D721Med (cell line): ENCODE data around the gene ASTE1.
"Not testable (repeated sequence)": the region's sequence is repeated elsewhere in the genome, so short reads cannot be mapped to it uniquely, and the experiment has no call there.

Source experiments
- DNase-seq: peaks from one replicate; pipeline ENCODE4 v3.0.0; 2011; ENCODE audit warnings: low spot score; ENCODE audit not compliant: insufficient read length
- FAIRE-seq: peaks from 2 replicates; lab custom pipeline; 2011; peaks lifted over from hg19 to GRCh38; lab: Jason Lieb, UNC
- TF ChIP-seq, protein P1 (sequence below): IDR thresholded peaks from 2 replicates; pipeline ENCODE4 v1.5.1; 2012; ENCODE audit warnings: mild to moderate bottlenecking, control low read depth; ENCODE audit not compliant: insufficient read depth; ENCODE audit errors: missing control alignments

Gene ASTE1

DNA sequence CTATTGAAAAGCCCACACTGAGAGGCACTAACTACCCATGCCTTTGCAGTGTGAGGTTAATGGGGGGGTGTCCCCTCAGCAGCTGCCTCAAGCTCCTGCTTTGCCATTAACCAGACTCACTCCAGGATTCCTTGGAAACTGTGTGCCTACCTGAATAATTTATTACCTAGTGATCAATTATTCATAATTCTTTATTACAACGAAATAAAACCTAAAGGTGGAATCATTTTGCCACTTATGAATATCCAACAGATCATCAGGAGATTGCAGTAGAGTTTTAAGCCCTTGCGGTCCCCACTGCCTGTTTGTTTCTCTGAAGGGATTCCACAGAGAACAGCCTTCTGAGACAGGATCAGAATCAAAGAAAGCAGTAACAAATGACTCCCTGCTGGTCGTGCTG lies 23.4 kb upstream of the ASTE1 start:
- FAIRE-seq (no peak), DNase-seq (no peak)
- TF ChIP-seq, protein P1, sequence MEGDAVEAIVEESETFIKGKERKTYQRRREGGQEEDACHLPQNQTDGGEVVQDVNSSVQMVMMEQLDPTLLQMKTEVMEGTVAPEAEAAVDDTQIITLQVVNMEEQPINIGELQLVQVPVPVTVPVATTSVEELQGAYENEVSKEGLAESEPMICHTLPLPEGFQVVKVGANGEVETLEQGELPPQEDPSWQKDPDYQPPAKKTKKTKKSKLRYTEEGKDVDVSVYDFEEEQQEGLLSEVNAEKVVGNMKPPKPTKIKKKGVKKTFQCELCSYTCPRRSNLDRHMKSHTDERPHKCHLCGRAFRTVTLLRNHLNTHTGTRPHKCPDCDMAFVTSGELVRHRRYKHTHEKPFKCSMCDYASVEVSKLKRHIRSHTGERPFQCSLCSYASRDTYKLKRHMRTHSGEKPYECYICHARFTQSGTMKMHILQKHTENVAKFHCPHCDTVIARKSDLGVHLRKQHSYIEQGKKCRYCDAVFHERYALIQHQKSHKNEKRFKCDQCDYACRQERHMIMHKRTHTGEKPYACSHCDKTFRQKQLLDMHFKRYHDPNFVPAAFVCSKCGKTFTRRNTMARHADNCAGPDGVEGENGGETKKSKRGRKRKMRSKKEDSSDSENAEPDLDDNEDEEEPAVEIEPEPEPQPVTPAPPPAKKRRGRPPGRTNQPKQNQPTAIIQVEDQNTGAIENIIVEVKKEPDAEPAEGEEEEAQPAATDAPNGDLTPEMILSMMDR: no peak

GRCh38 chr3:131048030-131048429 lies 21.4 kb upstream of the ASTE1 start:
- no peak for FAIRE-seq
- no peak for DNase-seq

DNA sequence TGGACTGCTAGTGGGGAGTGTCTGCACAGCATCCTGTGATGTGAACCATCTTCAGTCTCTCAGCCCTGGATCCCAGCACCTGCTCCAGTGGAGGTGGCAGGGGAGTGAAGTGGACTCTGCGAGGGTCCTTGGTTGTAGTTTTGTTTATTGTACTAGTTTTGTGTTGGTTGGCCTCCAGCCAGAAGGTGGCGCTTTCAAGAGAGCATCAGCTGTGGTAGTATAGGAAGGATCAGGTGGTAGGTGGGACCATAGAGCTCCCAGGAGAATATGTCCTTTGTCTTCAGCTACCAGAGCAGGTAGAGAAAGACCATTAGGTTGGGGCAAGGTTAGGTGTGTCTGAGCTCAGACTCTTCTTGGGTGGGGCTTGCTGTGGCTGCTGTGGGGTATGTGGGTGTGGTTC lies 21.0 kb upstream of the ASTE1 start:
- TF ChIP-seq, protein P1: no peak
- no peak for FAIRE-seq
- no peak for DNase-seq

More at GRCh38 chr3:131048030-131048429, 21.4 kb upstream of the ASTE1 start:
- TF ChIP-seq, protein P1: no peak

- not testable (repeated sequence) for DNase-seq, FAIRE-seq
These were observed 15.8 kb upstream of the ASTE1 start for GRCh38 chr3:131042271-131042985.

DNA sequence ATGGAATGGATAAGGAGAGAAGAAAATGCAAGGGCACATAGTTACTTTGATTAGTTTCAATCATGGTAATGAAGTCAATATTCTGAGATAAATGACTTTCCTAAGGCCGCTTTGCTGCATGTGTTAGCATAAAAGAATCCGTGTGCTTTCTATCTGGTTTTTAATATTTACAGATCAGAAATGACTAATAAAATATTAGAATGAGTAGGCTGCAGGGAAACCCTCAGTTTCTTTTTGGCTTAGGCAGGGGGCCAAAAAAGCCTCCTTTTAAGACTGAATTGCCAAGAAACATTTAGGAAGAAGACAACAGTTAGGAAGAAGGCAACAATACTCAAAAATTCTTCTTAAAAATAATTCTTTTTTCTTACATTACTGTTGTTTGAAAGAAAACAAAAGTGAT lies 11.7 kb upstream of the ASTE1 start:
- no peak for FAIRE-seq
- DNase-seq: no peak
- TF ChIP-seq, protein P1: no peak

DNA sequence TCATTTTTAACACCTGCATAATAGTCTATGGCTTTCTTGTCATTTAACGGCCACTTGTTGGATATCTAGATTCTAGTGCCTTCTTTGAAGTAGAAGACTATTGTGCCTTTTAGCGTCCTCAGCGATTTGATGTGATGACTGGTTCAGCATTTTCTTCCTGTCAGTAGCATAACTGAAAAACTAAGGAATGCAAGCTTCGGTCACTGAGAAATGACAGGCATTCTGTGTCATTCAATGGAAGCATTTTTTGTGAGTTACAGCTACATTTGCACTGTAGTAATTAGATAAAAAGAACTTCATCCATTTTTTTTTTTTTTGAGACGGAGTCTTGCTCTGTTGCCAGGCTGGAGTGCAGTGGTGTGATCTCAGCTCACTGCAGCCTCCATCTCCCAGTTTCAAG lies 10.4 kb upstream of the ASTE1 start:
- no peak for FAIRE-seq
- TF ChIP-seq, protein P1: no peak
- DNase-seq: no peak

- DNase-seq: no peak
- FAIRE-seq: no peak
- TF ChIP-seq, protein P1: no peak
These were observed 9.7 kb upstream of the ASTE1 start for GRCh38 chr3:131036200-131036816.
